ENCODE measurements around the gene TNP2. TPM values are rescaled to one million over a fixed set of nuclear protein-coding genes. Genes with fewer than 3 reads are reported as not detected.
"Not testable (repeated sequence)": the region's sequence is repeated elsewhere in the genome, so short reads cannot be mapped to it uniquely, and the experiment has no call there.

The TNP2 gene
- total RNA-seq, 1 donor: not detected

DNA sequence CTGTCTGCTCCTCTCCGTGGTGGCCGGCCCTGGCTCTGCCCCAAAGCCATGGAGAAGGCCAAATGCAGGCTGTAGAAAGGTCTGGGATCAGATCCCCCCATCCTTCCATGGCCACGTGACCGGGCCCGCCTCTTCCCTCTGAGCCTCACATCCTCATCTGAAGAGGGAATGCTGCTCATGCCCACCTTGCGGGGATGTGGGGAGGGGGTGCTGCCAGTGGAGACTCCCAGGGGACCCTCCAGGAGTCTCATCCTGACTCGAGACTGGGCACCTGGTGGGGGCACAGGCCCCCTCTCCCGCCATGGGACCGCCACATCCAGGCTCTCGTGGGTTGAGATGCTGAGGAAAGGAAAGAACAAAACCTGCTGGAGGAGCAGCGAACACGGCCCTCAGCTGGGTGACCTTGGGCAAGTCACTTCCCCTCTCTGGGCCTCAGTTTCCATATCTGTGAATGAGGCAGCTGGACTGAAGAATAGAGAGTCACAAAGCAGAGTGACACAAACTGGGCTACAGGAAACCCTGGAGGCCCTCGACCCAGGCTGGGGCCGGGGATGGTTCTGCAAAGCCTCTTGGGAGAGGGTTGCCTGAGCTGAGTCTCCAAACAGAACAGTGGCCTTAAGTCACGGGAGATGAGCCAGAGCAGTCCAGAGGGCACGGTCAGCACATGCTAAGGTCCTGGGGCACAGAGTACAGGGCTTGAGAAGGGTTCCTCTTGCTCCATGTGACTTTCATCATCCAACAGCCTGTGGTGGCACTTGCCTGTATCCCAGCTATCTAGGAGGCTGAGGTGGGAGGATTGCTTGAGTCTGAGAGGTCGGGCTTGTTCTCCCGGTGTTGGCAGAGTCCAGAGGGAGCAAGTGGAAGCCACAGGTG is 43.2 kb downstream of the TNP2 start:
- DNase-seq (ENCODE audit: low read depth in 2 of 3, low spot score in 2 of 3): no peak

DNA sequence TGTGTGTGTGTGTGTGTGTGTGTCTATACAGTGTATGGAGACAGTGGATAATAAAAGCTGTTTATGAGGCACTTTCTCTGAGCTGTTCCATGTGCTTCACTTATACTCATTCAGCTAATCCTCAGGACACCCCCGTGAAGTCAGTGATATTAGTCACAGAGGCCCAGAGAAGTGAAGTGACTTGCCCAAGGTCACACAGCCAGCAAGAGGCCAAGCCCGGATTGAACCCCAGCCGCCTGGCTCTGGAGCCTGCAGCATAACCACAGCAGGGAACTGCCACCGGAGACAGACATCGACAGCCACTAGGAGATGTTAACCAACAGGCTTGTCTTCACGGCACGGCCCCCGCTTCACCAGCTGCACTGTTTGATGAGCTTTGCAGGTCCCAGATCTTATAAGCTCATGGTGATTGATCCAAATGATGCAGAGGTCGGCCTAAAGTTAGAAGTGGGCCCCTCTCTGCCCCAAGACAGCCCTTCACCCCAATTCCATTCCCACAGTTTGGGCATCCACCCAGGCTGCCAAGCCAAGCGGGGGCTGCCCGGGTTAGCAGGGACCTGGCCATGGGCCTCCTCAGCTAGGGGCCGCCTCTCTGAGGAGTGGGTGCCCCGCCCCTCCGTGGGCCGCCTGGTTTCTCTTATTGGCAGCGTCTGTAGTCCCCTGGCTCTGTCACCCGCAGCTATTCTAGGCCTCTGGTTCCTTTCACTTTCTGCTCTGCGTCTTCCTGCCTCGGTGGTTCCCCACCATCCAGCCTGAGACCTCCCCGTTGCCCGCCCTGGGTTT is 44.0 kb downstream of the TNP2 start:
- peak; percentile 37 to 55 (median 50) for DNase-seq (ENCODE audit: low read depth in 2 of 3, low spot score in 2 of 3)

DNA sequence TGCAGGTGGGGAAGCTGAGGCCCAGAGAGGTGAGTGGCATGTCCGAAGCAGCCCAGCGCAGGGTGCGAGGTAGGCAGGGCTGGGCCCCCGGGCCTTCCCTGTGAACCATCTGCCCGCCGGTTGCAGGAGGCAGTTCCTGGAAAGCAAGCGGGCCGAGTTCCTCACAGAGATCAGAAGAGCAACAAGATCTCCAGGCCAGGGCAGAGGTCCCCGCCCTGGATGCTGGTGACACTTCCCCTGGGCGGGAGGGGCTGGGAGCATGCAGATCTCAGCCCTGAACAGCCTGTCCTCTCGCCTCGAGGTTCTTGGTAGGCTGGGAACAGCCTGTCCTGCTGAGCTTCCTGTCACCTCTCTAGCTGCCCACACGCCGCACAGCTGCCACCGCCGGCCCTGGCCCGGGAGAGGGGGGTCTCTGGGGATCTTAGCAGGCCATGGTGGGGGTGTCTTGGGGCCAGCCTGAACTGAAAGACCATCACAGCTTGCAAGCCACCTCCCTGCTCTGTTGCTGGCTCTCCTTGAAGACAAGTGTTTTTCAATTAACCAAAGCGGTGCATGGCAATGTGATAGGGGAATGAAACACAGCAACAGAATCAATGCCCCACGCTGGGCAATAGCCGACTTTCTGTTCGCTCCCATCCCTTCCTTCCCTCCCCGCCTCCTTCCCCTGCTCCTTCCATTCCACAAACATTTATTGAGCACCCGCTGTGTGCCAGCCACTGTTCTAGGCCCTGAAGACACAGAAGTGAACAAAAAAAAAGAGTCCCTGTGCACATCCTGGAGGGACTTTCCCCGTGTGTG is 44.8 kb downstream of the TNP2 start:
- DNase-seq (ENCODE audit: low read depth in 2 of 3, low spot score in 2 of 3): peak; percentile 36 to 80 (median 77)

DNA sequence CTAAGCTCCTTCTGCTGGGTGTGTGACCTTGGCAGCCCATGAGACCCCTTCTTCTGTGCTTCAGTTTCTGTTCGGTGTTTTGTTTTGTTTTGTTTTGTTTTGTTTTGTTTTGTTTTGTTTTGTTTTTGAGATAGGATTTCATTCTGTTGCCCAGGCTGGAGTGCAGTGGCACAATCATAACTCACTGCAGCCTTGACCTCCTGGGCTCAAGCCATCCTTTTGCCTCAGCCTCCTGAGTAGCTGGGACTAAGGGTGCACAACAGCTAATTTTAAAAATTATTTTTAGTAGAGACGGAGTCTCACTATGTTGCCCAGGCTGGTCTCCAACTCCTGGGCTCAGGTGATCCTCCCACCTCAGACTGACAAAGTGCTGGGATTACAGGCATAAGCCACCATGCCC is 48.6 kb downstream of the TNP2 start:
- DNase-seq (ENCODE audit: low read depth in 2 of 3, low spot score in 2 of 3): not testable (repeated sequence)

DNA sequence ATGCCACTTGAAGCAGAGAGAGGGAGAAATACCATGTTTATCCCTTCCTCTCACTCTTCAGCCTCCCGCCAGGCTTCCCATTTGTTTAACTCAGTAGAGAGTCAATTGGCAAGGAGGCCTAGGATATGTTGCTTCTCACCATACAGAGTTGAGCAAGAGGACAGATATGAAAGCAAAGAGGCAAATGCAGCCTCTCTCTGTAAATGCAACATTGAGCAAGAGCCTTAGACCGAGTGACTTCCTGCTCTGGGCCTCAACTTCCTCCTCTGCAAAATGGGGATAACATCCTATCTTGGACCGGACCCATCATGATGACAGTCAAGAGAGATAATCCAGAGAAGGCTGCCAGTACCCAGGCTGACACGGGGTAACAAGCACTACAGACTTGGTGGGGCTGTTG is 49.9 kb downstream of the TNP2 start:
- DNase-seq (ENCODE audit: low read depth in 2 of 3, low spot score in 2 of 3): no peak

DNA sequence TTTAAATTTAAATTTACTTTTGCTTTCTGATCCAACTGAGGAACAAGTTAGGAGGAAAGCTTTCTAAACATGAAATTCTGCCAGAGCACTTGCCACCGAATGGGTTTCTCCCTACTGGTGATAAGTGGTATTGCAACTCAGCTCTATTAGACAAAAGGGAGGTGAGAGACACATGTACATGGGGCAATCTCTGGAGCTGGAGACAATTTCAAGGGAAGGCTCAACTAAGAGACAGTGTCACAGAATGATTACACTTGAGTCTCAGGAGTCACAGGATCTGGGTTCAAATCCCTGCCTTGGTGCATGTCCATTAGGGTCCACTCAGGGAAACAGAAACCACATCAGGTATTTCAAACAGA is 50.5 kb downstream of the TNP2 start:
- no peak for DNase-seq (ENCODE audit: low read depth in 2 of 3, low spot score in 2 of 3)

Small RNAs within 50 kb of the gene (small RNA-seq; reads per million reads assigned to genes)
- not detected for gene MIR548H2
- not detected for gene RF00019
- gene RF00554: not detected

Other genes with a start within 250 kb of the TNP2 start
- gene SOCS1, start 13.1 kb downstream of the TNP2 start, total RNA-seq: 6.2 TPM
- gene PRM3, start 4.3 kb upstream of the TNP2 start, total RNA-seq: not detected
- gene PRM2, start 7.2 kb upstream of the TNP2 start, total RNA-seq: not detected
- gene PRM1, start 12.0 kb upstream of the TNP2 start, total RNA-seq: not detected
- gene RMI2, start 76.1 kb upstream of the TNP2 start, total RNA-seq: 15.9 TPM

Measured in hematopoietic multipotent progenitor cell (in vitro differentiated cells).